CD4-positive, alpha-beta T cell treated with Interleukin-21 for 1 hour (primary cell): Measurements from ENCODE around the gene NDUFA6.
"Not testable (repeated sequence)": the region's sequence is repeated elsewhere in the genome, so short reads cannot be mapped to it uniquely, and the experiment has no call there.

Experiments used
- DNase-seq: peaks from one replicate; pipeline ENCODE4 v3.0.0-alpha.2; 2020

Gene NDUFA6

DNA sequence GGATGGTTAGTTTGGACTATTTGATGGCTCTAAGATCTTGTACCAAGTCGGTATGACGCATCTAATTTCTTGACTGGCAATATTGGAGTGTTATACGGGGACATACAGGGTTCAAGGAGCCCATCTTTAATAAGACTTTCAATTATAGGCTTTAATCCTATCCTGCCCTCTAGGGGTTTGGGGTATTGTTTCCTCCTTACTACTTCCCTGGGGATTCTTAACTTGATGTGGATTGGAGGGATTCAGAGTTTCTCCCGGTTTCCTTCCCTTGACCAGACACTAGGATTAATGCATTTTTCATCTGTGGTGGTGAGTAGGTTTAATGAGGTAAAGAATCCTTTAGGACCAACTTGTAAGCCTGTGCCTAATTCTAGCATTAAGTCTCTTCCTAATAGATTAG lies 21.2 kb upstream of the NDUFA6 start:
- DNase-seq: no peak

DNA sequence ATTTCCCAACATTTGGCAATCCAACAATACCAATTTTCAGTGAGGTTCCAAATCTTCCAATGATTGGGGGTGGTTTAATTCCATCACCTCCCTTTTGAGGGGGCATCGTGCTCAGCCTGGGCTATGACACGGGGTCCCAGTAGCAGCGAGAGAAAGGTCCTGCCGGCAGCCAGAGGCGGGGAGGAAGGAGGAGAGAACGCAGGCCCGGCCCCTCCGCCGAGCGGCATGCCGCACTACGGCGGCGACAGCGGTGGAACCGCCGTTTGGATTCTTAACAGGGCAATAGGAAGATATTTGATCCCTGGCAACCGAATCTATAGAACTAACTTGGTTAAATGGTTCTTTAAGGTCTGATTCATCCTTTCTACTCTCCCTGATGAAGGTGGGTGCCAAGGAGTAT lies 18.3 kb upstream of the NDUFA6 start:
- no peak for DNase-seq

DNA sequence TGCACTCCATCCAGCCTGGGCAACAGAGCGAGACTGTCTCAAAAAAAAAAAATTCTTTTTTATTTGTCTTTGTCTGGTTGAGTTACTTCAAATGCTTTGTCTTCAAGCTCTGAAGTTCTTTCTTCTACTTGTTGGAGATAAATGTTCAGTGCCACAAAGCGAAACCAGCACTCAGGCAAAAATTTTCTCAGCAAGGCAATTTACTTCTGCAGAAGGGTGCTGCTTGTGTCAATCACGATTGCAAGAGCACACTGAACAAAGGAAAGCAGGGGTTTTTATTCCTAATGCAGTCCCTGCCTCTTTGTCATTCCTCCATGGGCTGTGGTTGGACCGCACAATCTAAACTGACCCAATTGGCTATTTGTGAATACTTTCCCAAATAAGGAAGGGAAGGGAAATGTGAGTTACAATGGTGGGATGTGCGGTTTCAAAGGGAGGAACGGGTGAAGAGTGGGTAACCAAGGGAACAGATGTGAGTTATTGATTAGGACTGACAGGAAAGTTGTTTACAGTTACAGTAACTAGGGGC lies 13.8 kb upstream of the NDUFA6 start:
- not testable (repeated sequence) for DNase-seq

DNA sequence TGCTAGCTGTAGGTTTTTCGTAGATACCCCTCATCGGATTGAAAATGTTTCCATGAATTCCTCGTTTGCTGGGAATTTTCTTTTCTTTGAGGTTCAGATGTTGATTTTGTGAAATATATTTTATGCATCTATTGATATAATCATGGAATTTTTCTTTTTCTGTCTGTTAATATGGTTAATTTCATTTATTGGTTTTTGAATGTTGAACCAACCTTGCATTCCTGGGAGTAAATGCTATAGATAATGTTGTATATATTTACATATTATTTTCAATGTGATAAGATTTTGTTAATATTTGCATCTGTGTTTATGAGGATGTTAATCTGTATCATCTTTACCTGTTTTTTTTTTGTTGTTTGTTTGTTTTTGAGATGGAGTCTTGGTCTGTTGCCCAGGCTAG lies 10.6 kb upstream of the NDUFA6 start:
- DNase-seq: no peak

DNA sequence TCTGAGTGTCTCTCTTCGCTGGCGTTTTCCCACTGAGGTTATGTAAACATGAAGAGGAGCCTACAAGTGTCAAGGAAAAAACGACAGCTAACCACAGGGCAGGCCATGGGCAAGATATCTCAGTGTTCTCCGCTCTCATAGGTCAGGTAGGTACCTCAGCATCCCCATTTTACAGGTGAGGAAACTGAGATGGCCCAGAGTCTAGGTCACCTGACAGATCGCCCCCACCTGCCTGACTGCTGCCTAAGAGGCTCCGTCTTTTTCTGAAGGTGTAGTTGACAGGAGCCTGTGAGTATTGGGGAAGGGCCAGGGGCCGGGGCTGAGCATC lies 847 bp upstream of the NDUFA6 start:
- peak; percentile 21 for DNase-seq

DNA sequence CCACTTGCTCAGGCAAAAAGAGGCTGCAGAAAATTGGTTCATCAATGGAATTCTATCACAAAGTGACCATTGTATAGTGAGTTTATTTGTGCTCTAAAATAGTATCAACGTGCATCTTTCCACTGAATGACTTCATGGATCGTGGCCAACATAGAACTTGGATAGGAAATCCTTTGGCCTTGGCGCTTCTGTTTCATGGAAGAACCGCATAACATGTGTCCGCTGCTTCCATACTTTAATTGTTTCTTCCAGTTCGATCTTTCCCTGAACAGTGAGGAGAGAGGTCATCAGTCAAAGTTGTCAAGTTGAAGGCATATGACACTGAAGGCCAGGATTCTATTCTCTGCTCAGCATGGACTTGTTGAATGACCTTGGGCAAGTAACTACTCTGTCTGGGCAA lies 4.5 kb downstream of the NDUFA6 start:
- DNase-seq: no peak

DNA sequence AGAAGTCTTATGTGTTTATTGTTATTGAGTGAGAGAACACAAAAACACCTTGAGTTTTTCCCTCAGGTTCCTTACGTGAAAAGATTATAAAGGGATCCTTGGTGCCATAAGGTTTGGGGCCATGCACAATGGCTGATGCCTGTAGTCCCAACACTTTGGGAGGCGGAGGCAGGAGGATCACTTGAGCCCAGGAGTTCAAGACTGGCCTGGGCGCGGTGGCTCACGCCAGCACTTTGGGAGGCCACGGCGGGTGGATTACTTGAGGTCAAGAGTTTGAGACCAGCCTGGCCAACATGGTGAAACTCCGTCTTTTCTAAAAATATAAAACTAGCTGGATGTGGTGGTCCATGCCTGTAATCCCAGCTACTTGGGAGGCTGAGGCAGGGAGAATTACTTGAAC lies 5.7 kb downstream of the NDUFA6 start:
- no peak for DNase-seq

DNA sequence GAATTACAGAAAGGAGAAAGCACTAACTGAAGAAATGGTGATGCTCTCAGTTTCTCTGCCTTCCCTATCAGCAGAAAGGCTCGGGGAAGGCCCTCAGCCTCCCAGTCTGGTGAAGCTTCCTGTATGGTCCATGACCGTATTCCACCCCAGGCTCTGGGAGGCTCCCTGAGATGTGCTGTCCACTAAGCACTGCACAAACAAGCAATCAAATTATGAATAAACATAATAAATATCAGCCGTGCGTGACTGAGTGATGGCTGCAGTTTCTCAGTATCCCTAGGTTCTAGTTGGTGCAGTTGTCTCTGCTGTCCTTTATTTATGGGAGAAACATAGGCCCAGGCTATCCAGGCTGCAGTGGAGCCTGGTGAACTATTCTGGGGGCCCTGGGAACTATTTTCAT lies 7.5 kb downstream of the NDUFA6 start:
- DNase-seq: no peak

DNA sequence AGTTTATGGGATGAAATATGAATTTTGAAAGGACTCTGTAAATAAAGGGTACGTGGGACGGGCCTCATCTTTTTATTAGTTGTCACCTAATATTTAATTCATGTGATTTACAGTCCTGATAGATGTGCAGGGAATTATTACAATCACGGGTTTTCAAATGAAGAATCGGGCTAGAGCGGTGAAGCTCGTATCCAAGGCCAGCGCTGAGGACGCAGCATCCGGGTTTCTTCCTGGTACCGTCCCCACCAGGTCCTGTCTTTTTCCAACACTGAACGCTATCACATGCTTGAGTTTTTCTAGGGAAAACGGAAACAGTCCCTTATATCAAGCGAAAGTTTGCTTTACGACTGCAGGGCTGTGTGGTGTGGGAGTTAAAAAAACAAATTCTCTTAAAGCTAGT lies 10.3 kb downstream of the NDUFA6 start:
- DNase-seq: peak; percentile 27

DNA sequence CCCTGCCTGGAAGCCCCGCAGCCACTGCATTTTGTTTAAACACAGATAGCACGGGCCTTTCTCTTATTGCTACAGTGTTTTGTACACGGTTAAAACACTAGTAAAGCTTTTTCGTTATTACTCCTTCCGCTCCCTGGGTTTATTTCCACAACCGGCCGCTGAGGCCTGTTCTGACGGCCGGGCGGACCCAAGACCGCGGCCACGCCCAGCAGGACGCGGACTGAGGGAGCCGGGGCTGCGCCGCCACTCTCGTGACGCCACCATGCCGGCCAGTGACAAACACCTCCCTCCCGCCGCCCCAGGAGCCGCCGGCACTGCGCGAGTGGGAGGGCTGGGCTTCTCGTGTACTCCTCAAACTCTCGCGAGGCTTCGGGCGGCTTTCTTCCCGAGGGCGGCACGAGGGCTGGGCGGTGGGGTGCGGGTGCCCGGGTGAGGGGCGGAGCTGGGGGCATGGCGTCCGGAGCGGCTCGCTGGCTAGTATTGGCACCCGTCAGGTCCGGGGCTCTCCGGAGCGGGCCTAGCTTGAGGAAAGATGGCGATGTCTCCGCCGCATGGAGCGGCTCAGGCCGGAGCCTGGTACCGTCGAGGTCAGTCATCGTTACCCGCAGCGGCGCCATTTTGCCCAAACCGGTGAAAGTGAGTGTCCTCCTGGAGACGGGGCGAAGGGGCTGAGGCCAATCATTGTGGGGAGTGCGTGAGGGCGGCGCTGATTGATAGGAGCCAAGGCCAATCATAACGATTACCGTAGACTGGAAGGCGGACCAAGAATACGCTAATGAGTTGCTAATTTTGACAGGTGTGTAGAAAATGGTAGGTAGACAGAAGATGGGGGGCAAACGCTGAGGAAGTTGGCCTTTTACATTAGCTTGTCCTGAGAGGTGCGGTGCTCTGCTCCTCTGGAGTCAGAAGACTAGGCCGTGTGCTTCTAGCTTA lies 11.0 kb downstream of the NDUFA6 start, which contains the start of gene SMDT1:
Gene SMDT1 (plus strand): TSS at position 382 of the 933 bp plus-strand sequence. CDS start 69 bp downstream, at position 451.
- peak; percentile 98 for DNase-seq

DNA sequence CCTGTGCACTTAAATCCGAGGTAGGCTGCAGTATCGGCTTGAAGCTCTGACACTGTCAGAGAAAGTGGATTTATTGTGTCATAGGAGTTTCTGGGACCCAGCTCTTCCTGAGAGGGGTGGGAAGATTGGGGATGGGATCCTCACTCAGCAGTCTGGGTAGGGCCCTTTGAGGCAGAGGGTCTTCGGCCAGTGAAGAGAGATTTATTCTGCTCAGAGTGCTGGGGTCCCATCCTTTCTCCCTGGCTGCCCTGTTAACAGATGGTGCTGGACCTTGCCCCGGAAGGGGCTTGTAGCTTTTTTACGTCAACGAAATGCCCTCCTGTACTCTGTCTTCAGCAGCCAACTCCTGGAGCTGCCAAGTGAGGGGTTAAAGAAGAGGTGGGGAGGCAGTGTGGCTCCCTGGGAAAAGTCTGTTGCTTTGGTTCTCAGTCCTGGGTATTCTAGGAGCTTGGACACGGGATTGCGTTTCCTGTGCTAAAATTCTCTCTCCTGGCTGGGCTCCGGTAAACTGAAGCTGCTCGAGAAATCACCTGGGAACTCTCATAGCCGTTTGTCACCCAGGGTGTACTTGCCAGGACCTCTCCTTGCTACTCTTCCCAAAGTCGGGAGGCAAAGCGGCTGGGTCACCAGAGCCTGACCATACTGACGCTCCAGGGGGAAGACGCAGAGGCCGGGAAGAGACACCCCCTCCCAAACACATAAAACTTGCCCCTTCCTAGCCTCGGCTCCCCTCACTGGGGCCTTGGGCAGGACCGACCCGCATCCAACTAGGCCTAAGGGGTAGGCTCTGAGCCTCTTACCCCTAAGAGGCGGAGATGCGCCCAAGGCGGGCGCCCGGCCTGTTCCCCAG lies 11.9 kb downstream of the NDUFA6 start:
- DNase-seq: no peak

DNA sequence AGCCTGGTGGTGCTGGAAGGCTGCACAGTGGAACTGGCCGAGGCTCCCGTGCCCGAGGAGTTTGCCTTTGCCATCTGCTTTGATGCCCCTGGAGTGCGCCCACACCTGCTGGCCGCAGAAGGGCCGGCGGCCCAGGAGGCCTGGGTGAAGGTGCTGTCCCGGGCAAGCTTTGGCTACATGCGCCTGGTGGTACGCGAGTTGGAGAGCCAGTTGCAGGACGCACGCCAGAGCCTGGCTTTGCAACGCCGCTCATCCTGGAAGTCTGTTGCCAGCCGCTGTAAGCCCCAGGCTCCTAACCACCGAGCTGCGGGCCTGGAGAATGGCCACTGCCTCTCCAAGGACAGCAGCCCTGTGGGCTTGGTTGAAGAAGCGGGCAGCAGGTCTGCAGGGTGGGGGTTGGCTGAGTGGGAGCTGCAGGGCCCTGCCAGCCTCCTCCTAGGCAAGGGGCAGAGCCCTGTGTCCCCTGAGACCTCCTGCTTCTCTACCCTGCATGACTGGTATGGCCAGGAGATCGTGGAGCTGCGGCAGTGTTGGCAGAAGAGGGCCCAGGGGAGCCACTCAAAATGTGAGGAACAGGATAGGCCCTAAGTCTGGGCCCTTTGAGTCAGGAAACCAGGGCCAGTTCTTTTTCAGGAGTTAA lies 13.0 kb downstream of the NDUFA6 start:
- no peak for DNase-seq

DNA sequence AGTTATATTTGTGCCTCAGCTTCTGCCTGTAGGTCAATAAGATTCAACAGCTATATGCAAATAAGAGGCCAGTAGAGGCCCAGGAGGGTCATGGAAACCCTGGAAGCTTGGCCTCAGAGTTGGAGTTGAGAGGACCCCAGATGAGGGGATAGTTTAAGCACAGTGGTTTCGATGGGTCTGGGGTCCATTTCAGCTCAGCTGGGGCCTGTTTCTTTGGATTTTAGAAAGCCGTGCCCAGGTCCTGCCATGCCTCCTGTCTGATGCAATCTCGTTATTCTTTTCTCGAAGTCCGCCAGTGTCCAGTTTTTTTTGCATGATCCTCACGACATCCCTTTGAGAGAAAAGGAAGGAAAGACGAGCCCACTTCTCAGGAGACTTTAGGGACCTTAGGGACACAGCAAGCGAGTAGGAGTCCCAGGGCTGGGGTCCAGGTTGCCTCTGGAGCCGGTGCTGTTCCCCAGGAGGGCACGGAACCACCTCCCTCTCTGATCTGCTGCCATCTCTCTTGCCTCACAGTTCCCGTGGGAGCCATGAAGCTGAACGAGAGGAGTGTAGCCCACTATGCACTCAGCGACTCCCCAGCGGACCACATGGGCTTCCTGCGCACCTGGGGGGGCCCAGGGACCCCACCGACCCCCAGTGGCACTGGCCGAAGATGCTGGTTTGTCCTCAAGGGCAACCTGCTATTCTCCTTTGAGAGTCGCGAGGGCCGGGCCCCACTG lies 13.6 kb downstream of the NDUFA6 start:
- no peak for DNase-seq

DNA sequence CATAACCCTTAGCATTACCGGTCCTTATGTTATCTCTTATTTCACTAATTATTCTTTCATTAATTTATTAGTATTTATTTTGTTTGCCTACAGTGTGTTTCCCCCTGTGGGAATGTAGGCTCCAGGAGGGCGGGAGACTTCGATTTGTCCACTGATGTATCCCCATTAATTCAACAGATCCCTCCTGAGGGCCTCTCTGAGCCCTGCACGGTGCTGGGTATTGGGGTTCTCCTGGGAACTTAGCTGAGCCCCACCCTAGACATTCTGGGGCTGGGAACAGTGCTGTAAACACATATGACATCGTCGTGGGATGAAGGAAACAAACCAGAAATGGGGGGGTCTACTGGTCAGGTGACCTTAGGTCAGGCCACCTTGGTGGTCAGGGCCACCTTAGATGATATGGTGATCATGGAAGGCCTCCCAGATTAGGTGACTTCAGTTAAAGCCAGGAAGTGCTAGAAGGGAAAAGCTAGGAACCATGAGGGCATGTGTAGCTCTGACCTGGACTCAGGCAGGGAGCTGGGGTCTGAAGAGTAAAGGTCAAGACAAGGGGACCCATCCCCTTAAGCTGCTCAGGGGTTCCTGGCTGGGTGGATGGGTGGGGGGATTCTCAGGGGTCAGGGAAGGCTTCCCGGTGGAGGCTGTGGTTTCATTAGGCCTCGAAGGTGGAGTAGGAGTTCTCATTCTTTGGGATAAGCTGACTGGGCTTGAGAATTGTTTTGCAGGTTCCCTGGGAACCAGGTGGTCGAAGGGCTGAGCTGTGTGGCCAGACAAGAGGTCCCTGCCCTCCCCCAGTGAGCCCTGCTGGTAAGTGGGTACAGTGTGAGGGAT lies 15.5 kb downstream of the NDUFA6 start:
- DNase-seq: no peak

DNA sequence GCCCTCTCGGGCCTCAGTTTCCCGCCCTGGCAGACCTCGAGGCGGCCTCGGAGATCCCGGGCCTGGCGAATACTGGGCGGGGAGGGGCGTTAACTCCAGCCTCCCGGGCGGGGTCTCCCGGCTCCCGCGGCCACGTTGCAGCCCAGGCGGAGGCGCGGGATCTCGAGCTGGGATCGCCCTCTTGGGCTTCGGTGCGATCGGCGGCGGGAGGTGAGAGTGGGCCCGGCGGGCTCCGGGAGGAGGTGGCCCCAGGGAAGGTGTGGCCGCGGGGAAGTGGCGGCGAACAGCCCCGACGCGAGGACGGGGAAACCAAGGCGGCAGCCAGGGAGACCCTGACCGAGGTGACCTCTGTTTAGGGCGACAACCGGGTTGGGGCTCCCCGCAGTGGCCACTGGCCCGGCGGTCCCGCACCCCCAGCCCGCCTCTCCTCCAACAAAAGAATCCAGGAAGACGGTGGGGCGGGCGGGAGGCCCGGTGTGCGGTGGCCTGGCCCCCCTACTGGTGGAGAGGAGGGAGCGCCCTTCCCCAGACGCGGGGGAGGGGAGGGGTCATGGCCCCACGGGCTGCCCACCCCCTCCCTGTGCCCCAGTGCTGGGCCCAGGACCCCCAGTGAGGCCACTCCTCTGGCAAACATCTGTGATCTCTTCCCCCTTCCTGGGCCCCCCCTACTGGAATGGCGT lies 16.3 kb downstream of the NDUFA6 start, which contains the start of gene PHETA2:
Gene PHETA2 (plus strand): TSS at position 117 of the 680 bp plus-strand sequence. CDS start 3,046 bp downstream, outside the sequence.
- DNase-seq: peak; percentile 63

DNA sequence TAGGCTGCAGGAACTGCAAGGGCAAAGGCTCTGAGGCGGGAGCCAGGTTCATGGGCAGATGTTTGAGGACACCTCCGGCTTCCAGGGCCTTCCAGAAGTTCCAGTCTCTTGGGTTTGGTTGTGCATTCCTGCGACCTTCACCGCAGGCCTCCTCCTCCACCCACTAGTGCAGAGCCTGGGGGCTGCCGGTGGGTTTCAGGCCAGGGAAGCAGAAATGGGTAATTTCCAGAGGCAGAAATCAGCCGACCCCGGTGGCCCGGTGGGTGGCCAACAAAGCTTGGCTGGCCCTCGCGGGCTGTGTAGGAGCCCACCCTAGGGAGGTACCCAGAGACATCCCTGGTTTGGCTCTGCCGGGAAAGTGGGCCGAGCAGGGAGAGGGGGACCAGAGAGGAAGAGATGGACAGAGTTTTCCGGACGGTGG lies 16.9 kb downstream of the NDUFA6 start:
- no peak for DNase-seq

DNA sequence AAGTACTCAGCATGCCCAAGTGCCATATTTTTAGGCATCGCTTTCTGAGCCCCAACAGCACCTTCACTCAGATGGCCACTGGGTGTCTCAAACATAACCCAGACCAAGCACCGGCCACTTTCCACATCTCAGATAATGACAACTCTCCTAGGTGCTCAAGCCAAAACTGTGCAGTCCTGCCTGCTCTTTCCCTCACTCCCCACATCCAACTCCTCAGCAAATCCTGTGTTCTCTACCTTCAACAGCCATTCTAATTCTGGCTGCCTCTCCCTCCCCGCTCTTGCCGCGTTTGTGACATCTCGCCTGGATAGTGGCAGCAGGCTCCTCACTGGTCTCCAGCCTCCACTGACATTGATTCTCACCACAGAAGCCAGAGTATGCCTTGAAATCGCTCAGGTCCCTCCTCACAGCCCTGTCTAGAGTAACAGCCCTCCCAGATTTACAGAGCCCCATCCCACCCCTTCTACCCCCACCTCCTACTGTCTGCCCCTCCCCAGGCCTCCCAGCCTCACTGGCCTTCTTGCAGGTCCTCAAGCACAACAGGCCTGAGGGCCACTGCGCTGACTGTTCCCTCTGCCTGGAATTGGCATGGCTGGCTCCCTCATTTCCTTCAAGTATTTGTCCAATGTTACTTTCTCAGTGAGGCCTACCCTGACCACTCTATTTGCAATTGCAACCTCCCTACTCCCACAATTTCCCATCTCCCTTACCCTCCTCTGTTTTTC lies 17.8 kb downstream of the NDUFA6 start:
- no peak for DNase-seq

DNA sequence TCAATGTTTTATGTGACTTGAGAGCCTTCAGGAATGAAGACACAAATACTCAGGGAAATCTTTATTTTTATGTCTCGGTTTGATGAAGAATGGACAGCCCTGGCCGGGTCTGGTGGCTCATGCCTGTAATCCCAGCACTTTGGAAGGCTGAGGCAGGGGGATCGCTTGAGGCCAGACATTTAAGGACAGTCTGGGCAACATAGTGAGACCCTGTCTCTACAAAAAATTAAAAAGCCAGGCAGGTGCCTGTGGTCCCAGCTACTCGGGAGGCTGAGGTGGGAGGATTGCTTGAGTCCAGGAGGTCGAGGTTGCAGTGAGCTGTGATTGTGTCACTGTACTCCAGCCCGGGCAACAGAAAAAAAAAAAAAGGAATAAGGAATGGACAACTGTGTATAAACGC lies 19.1 kb downstream of the NDUFA6 start:
- DNase-seq: not testable (repeated sequence)

DNA sequence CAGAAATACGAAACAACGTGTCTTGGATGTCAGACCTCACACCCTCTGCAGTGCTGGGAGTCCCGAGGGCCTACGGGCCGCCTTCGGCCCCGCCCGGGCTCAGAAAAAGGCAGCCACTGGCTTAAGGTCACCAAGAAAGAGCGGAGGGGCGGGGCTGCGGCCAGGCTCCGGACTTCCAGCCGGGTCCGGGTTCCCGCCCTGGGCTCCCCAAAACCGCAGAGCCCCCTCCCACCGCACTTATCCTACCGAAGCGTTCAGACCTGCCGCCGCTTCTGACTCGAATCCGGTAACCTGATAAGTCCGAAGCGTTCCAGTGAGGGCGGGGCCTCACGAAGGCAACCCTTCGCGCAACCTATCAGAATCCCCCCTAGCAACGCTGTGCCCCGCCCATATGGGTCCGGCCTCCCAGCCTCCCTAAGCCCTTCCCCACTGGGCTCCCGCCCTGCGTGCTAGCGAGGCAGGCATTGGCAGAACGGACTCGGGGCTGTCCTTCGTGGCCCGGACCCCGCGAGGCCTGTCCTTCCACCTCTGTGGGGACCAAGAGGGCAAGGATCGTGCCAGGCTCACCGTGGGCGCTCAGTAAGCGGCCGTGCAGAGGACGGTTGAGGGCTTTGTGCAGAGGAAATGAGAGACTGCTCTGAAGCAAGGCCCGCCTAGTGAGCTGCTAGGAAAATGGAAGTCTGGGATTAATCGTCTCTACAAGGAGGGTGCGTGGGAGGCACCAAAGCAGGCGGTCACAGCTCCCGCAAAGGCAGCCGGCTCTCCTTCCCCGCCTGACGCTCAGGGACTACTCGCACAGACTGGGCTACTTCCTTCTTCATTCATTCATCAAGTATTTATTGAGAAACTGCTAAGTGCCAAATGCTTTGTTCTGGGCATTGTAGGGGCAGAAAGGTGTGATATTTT lies 19.8 kb downstream of the NDUFA6 start, which contains the start of gene NAGA:
Gene NAGA (minus strand): TSS at position 296 of the 906 bp plus-strand sequence. CDS start 515 bp downstream, outside the sequence.
- peak; percentile 94 for DNase-seq
